Activated T-cell treated with anti-CD3 and anti-CD28 coated beads, Interleukin-2, amount 50 U/mL, for 72 hours (primary cell): ENCODE results near the gene EIF3D. TPM values are rescaled to one million over a fixed set of nuclear protein-coding genes. Genes with fewer than 3 reads are reported as not detected.

Source experiments
- ATAC-seq, 2 donors: fragments of 150-1000 bp; cut with Tn5 transposase; replicated peaks in 1 of 2; 2 replicates each; pipeline ENCODE4 v1.10.0; 2021; ENCODE audit warnings: moderate library complexity in 2 of 2, mild to moderate bottlenecking in 1 of 2
- DNase-seq, 2 donors: peaks; one replicate each; pipeline ENCODE4 v3.0.0; 2021 to 2022; ENCODE audit warnings: mixed read lengths in 1 of 2
- H3K27ac Mint-ChIP-seq: one replicate; pipeline ENCODE4 v1.8.0; 2022; ENCODE audit warnings: mild to moderate bottlenecking, moderate library complexity, mixed read lengths
- H3K27me3 Mint-ChIP-seq: one replicate; pipeline ENCODE4 v1.8.0; 2022; ENCODE audit warnings: low read depth, mixed read lengths
- H3K36me3 Mint-ChIP-seq, 2 donors: one replicate each; pipeline ENCODE4 v1.8.0; 2022; ENCODE audit warnings: mixed read lengths in 2 of 2, mild to moderate bottlenecking in 1 of 2; ENCODE audit not compliant: insufficient read depth in 2 of 2
- H3K4me1 Mint-ChIP-seq: one replicate; pipeline ENCODE4 v1.8.0; 2022; ENCODE audit warnings: low read depth, mixed read lengths
- H3K4me3 Mint-ChIP-seq, 2 donors: one replicate each; pipeline ENCODE4 v1.8.0; 2022; ENCODE audit warnings: mild to moderate bottlenecking in 2 of 2, mixed read lengths in 2 of 2, moderate library complexity in 2 of 2
- H3K9me3 Mint-ChIP-seq, 2 donors: one replicate each; pipeline ENCODE4 v1.8.0; 2022; ENCODE audit warnings: mixed read lengths in 2 of 2
- total RNA-seq, 2 donors: library from RNA; stranded (reverse); gene quantifications; one replicate each; pipeline ENCODE4 v1.2.3, GENCODE V29; 2022

Gene EIF3D, protein sequence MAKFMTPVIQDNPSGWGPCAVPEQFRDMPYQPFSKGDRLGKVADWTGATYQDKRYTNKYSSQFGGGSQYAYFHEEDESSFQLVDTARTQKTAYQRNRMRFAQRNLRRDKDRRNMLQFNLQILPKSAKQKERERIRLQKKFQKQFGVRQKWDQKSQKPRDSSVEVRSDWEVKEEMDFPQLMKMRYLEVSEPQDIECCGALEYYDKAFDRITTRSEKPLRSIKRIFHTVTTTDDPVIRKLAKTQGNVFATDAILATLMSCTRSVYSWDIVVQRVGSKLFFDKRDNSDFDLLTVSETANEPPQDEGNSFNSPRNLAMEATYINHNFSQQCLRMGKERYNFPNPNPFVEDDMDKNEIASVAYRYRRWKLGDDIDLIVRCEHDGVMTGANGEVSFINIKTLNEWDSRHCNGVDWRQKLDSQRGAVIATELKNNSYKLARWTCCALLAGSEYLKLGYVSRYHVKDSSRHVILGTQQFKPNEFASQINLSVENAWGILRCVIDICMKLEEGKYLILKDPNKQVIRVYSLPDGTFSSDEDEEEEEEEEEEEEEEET
- 100 to 1,000 TPM; 320 to 339 TPM for total RNA-seq

DNA sequence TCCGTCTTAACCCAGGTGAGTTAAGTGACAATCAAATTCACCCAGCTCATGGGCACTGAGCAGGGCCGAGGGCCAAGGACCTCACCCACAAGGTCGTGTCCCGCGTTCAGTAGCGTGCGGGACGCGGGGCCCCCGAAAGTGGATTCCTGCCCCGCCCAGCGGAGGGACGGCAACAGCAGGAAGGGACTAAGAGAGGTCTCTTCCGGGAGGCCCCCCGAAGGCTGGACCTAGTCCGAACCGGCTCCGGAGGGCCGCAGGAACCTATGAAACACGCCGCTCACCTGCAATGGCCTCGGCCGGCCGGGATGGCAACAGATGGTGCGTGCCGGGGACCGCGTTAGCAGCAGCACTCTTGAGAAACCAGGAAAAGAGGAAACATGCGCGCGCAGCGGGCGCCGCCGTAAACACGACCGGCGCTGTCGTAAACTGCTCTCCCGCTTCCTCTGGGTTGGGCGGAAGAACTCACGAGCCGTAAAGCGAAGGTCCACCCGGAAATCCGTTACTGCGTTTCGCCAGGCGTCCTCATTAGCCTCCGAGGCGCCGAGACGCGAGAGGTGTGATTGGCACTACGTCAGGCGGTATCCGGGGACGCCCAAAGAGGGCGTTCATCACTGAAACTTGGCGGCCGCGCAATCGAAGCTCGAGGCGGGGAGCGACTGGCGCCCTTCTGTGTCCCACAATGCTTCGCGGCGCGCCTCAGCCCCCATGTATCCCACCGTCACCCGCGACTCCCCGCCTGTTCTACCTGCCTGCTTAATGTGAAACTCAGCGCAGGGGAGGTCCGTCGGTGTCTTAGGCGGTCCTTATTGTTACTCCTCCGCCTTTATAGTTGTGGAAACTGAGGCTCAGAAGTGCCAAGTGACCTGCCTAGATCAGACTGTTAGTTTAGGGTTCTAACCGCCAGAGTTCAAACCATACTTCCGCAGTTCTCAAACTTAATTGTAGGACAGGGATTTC, at the start of gene EIF3D:
TSS of gene EIF3D (minus strand) at position 372 of the 957 bp plus-strand sequence. CDS start 3,045 bp downstream, outside the sequence.
- peaks cover 11 to 28% of the 10 kb centered on the region in 2 donors for H3K36me3 Mint-ChIP-seq
- peaks cover 0 to 3% of the 10 kb centered on the region in 2 donors for H3K9me3 Mint-ChIP-seq
- ATAC-seq (peak; percentile 95 to 96), DNase-seq (peak; percentile 98 to 99)
- H3K27ac Mint-ChIP-seq: peak within 1 kb of the TSS; percentile 96
- peaks cover 41% of the 10 kb centered on the region for H3K4me1 Mint-ChIP-seq
- peak within 1 kb of the TSS; percentile 76 to 89 for H3K4me3 Mint-ChIP-seq
- no peaks in the 10 kb centered on the region for H3K27me3 Mint-ChIP-seq

DNA sequence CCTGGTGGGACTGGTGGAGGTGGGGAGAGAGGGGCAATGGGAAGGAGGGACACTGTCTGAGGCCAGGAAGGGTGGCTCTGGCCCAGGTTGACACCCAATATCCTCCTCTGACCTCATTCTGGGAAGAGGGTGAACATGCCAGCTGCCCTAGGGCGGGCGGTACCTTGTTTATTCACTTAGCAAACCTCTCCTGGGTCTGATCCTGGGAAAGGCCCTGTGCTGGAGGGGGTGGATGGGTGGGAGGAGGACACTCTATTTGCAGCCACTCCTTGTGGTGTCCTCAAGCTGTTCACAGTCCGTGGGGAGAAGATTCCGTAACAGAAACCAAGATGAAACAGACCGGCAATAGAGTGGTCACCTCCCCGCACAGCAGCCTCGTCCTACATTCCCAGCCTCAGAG, 49.7 kb upstream of the EIF3D start:
- Mint-ChIP-seq H3K4me3 (no peak overlapping the region), H3K27me3 (peaks cover 10% of the 10 kb centered on the region), H3K27ac (no peak overlapping the region), H3K36me3 (no peaks in the 10 kb centered on the region), H3K4me1 (no peaks in the 10 kb centered on the region), H3K9me3 (no peaks in the 10 kb centered on the region)
- ATAC-seq: no peak
- DNase-seq: no peak

DNA sequence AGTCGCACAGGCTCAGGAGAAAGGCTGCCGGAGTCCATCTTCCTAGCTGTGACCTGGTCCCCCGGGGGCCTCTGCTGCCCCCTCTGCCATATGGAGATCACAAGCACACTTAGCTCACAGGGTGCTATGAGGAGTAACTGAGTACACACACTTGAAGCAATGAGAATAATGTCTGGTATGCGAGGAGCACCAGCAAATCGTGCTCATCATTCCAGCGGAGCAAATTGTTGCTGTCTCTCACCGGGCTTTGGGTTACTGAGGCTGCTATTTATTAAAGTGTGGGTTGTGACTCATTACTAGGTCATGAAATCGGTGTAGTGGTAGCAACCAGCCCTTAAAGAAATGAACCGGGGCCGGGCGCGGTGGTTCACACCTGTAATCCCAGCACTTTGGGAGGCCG, 48.1 kb upstream of the EIF3D start:
- ATAC-seq (no peak), DNase-seq (no peak)
- H3K4me3 Mint-ChIP-seq: no peak overlapping the region
- H3K9me3 Mint-ChIP-seq: no peaks in the 10 kb centered on the region
- H3K4me1 Mint-ChIP-seq: no peaks in the 10 kb centered on the region
- H3K36me3 Mint-ChIP-seq: no peaks in the 10 kb centered on the region
- H3K27ac Mint-ChIP-seq: no peak overlapping the region
- peaks cover 6% of the 10 kb centered on the region for H3K27me3 Mint-ChIP-seq

DNA sequence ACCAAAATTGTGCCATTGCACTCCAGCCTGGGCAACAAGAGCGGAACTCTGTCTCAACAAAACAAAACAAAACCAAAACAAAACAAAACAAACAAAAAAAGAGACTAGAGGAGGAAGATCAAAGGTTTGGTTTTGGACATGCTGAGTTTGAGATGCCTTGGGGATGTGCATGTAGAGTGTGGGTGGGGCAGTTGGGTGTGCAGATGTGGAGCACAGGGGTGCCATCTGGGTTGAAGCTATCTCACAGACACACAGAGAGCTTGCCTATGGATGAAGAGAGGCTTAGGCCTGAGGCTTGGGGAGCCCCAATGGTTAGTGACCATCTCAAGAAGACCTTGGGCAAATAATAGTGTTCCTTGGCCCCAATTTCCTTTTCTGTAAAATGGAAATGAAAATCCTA, 45.8 kb upstream of the EIF3D start:
- no peaks in the 10 kb centered on the region for H3K36me3 Mint-ChIP-seq
- no peaks in the 10 kb centered on the region for H3K4me1 Mint-ChIP-seq
- ATAC-seq (no peak), DNase-seq (no peak)
- no peak overlapping the region for H3K27ac Mint-ChIP-seq
- no peaks in the 10 kb centered on the region for H3K9me3 Mint-ChIP-seq
- H3K27me3 Mint-ChIP-seq: no peaks in the 10 kb centered on the region
- no peak overlapping the region for H3K4me3 Mint-ChIP-seq

DNA sequence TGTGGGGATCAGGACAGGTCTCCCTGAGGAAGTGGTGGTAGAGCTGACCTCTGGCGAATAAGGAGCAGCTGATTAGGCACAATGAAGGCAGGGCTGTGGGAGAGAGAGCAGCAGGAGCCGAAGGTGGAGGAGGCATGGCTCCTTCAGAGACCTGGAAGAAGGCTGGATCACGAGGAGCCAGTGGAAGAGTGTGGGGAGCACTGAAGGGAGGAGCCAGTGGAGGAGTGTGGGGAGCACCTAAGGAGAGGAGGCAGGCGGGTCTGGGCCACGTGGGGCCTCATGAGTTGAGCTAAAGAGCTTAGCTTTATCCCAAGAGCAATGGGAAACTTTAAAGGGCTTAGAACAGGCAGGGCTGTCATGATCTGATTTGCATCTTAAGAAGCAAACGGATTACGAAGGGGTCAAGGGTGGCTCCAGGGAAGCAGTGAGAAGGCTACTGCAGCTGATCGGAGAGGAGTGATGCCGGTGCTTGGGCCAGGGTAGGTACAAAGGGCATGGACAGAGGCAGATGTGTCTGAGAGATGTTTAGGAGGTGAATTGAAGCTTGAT, 44.9 kb upstream of the EIF3D start:
- H3K4me1 Mint-ChIP-seq: no peaks in the 10 kb centered on the region
- H3K9me3 Mint-ChIP-seq: no peaks in the 10 kb centered on the region
- H3K4me3 Mint-ChIP-seq: no peak overlapping the region
- no peaks in the 10 kb centered on the region for H3K27me3 Mint-ChIP-seq
- H3K27ac Mint-ChIP-seq: no peak overlapping the region
- H3K36me3 Mint-ChIP-seq: no peaks in the 10 kb centered on the region
- ATAC-seq: no peak
- no peak for DNase-seq

DNA sequence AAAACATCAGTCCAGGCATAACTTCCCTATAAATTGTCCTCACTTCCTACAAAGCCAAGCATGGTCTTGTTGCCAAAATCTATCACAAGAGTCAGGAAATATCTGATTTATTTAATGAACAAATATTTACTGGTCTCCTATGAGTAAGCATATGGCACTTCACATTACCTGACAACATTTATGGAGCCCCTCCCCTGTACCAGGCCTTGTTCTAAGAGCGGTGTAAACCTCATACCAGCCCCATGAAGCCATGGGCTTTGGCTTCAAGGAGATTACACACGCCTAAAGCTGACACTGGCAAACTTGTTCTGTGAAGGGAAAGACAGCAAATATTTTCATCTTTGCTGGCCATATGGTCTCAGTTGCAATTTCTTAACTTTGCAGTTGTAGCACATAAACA, 43.0 kb upstream of the EIF3D start:
- ATAC-seq (no peak), DNase-seq (no peak)
- Mint-ChIP-seq H3K27ac (no peak overlapping the region), H3K36me3 (no peaks in the 10 kb centered on the region), H3K4me3 (no peak overlapping the region), H3K4me1 (no peaks in the 10 kb centered on the region), H3K27me3 (peaks cover 12% of the 10 kb centered on the region), H3K9me3 (no peaks in the 10 kb centered on the region)

DNA sequence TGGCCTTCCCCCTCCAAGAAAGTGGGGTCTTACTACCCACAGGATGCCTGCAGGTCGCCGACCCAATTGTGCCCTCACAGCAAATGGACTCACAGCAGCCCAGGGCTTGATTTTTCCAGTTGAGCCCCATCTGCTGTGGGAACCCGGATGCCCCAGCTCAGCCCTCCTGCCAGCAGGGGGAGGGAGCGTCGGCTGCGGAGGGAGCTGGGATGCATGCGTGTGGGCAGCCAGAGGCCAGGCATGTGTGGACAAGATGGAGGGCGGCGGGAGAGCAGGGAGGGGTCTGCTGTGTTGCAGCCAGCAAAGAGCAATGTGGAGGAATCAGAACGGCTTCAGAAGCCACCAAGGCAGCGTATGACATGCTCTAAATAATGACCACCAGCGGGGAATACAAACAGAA, 41.0 kb upstream of the EIF3D start:
- Mint-ChIP-seq H3K36me3 (no peaks in the 10 kb centered on the region), H3K4me3 (no peak overlapping the region), H3K4me1 (no peaks in the 10 kb centered on the region), H3K27me3 (peaks cover 14% of the 10 kb centered on the region), H3K9me3 (no peaks in the 10 kb centered on the region), H3K27ac (no peak overlapping the region)
- ATAC-seq (no peak), DNase-seq (no peak)

DNA sequence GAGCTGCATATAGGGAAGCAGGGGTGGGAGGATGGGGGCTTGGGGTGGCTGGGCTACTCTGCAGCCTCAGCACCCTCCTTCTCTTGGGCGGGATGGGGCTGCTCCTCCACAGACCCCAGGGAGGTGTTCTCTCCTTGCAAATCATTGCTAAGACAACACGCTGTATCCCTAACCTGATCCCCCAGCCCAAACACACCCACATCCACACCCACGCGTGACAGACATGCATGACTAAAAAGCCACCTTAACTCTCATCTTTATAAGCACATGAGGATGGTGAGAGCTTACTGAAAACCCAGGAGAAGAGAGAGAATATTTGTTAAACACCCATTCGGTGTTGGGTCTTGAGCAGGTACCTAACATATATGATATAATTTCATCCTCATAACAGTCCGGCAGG, 39.9 kb upstream of the EIF3D start:
- H3K27ac Mint-ChIP-seq: no peak overlapping the region
- no peak overlapping the region for H3K4me3 Mint-ChIP-seq

DNA sequence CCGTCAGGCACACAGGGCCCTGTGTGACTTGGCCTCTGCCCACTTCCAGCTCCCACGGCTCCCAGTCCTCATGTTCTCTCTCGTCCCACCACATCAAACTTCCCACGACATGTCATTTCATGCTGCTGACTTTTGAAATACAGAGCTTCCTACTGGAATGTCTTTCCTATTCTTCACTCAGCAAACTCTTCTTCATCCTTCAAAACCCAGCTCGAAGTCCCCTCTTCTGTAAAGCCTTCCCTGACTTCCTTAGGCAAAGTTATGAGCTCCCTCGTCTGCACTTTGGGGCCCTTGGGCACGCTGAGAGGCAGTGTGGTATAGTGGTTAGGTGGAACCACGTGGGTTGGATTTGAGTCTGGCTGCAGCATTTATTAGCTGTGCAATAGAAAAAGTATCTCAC, 37.8 kb upstream of the EIF3D start:
- H3K4me1 Mint-ChIP-seq: no peaks in the 10 kb centered on the region
- H3K4me3 Mint-ChIP-seq: no peak overlapping the region
- no peaks in the 10 kb centered on the region for H3K9me3 Mint-ChIP-seq
- DNase-seq (no peak), ATAC-seq (no peak)
- no peak overlapping the region for H3K27ac Mint-ChIP-seq
- no peaks in the 10 kb centered on the region for H3K36me3 Mint-ChIP-seq
- peaks cover 22% of the 10 kb centered on the region for H3K27me3 Mint-ChIP-seq

More for the DNA sequence above, 39.9 kb upstream of the EIF3D start:
- DNase-seq: no peak
- Mint-ChIP-seq H3K27me3 (peaks cover 19% of the 10 kb centered on the region), H3K9me3 (no peaks in the 10 kb centered on the region), H3K4me1 (no peaks in the 10 kb centered on the region), H3K36me3 (no peaks in the 10 kb centered on the region)
- no peak for ATAC-seq

DNA sequence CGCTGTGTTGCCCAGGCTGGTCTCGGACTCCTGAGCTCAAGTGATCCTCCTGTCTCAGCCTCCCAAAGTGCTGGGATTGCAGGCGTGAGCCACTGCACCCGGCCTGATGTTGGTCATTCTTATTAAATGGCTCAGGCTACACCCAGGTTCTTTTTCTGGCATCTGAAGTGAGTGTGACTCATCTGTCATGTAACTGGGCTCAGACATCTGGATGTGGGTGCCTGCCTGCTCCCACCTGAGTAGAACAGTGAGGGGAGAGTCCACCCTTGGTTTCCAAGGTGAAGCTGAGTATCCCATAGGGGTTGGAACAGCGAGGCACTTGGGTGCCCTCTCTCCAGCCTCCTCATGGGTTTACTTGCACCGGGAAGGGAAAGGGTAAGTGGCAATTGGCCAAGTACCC, 36.7 kb upstream of the EIF3D start:
- H3K4me1 Mint-ChIP-seq: no peaks in the 10 kb centered on the region
- H3K27ac Mint-ChIP-seq: no peak overlapping the region
- DNase-seq (no peak), ATAC-seq (no peak)
- H3K9me3 Mint-ChIP-seq: no peaks in the 10 kb centered on the region
- peaks cover 22% of the 10 kb centered on the region for H3K27me3 Mint-ChIP-seq
- no peak overlapping the region for H3K4me3 Mint-ChIP-seq
- no peaks in the 10 kb centered on the region for H3K36me3 Mint-ChIP-seq

DNA sequence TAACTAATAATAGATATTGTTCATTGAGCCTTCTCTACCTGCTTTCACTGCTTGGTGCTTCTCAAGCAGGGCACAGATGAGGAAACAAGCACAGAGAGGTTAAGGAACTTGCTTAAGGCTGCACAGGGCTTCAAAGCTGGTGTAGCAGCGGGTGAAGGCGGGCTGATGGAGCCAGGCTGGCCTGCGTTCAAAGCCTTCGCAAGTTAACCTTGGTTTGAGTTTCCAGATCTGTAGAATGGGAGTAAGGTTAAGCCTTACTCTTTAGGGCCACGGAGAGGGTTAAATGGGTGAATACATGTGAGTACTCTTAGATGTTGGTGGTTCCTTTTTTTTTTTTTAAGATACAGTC, 36.2 kb upstream of the EIF3D start:
- DNase-seq (no peak), ATAC-seq (no peak)
- no peaks in the 10 kb centered on the region for H3K36me3 Mint-ChIP-seq
- no peak overlapping the region for H3K4me3 Mint-ChIP-seq
- no peaks in the 10 kb centered on the region for H3K4me1 Mint-ChIP-seq
- no peak overlapping the region for H3K27ac Mint-ChIP-seq
- peaks cover 22% of the 10 kb centered on the region for H3K27me3 Mint-ChIP-seq
- no peaks in the 10 kb centered on the region for H3K9me3 Mint-ChIP-seq

DNA sequence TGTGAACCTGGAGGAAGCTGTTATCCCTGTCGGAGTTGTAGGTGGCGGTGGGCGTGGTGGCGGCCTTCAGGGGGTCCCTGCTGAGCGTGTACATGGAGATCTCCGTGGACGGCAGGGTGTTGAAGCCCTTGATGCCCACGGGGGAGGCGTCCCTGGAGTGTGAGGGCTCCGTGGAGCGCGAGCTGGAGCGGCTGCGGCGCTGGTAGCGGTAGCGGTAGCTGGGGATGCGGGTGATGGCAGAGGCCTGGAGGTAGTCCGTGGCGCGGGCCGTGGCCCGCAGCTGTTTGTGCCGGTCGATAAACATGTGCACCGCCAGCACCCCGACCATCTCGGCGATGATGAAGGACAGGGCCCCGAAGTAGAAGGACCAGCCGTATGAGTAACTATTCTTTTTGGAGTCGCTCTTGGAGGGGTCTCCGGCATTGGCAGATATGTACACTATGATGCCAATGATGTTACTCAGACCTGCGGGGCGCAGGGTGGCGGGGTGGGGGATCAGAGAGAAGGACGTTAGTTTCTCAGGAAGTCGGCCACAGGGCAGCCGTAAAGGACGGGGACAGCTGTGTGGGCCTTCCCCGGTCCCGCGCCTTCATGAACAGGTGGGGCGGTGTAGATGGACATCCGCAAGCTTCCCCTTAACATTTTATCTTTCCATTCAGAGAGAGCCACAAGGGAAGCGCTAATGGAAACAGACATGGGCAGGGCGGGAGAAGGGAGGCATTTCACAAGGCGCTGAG, 35.6 kb upstream of the EIF3D start:
- no peak overlapping the region for H3K4me3 Mint-ChIP-seq
- DNase-seq: no peak
- no peaks in the 10 kb centered on the region for H3K36me3 Mint-ChIP-seq
- no peaks in the 10 kb centered on the region for H3K9me3 Mint-ChIP-seq
- no peaks in the 10 kb centered on the region for H3K4me1 Mint-ChIP-seq
- peaks cover 22% of the 10 kb centered on the region for H3K27me3 Mint-ChIP-seq
- ATAC-seq: no peak
- no peak overlapping the region for H3K27ac Mint-ChIP-seq
